MM.1S (cell line): Measurements from ENCODE around the gene SCGB1A1.

Experiments used
- DNase-seq: peaks from one replicate; pipeline ENCODE4 v3.0.0-alpha.2; 2015
- H2AFZ ChIP-seq: fragments of 300-600 bp; sonication (generic); 2 replicates; pipeline ENCODE4 v1.6.0; 2016; ENCODE audit warnings: antibody characterized with exemption, low read length
- H3F3A ChIP-seq: fragments of 300-600 bp; sonication (generic); 2 replicates; pipeline ENCODE4 v1.6.1; 2016; ENCODE audit warnings: mild to moderate bottlenecking, antibody characterized with exemption, low read length, moderate library complexity, mixed read lengths; ENCODE audit not compliant: insufficient read depth
- H3K27ac ChIP-seq: fragments of 300-600 bp; sonication (generic); 2 replicates; pipeline ENCODE4 v1.5.1; 2016; ENCODE audit warnings: mild to moderate bottlenecking, low read length
- H3K27me3 ChIP-seq: fragments of 300-600 bp; sonication (generic); replicated peaks from 2 replicates; pipeline ENCODE4 v1.6.0; 2016; ENCODE audit warnings: low read length; ENCODE audit not compliant: insufficient read depth
- H3K36me3 ChIP-seq: fragments of 300-600 bp; sonication (generic); replicated peaks from 2 replicates; pipeline ENCODE4 v1.6.1; 2016; ENCODE audit warnings: mild to moderate bottlenecking, low read length, mixed read lengths; ENCODE audit not compliant: insufficient read depth
- H3K4me1 ChIP-seq: fragments of 300-600 bp; sonication (generic); 2 replicates; pipeline ENCODE4 v1.6.1; 2016; ENCODE audit warnings: low read length, mixed read lengths
- H3K4me2 ChIP-seq: fragments of 300-600 bp; sonication (generic); 2 replicates; pipeline ENCODE4 v1.6.0; 2016; ENCODE audit warnings: low read depth, low read length
- H3K4me3 ChIP-seq: fragments of 300-600 bp; sonication (generic); 2 replicates; pipeline ENCODE4 v1.5.1; 2016; ENCODE audit warnings: low read length, mixed read lengths
- H3K79me2 ChIP-seq: fragments of 300-600 bp; sonication (generic); 2 replicates; pipeline ENCODE4 v1.6.1; 2016; ENCODE audit warnings: mixed run types, low read length, mixed read lengths
- H3K9ac ChIP-seq: fragments of 300-600 bp; sonication (generic); 2 replicates; pipeline ENCODE4 v1.6.1; 2016; ENCODE audit warnings: low read length, mixed read lengths
- H3K9me2 ChIP-seq: fragments of 300-600 bp; sonication (generic); replicated peaks from 2 replicates; pipeline ENCODE4 v1.6.1; 2016; ENCODE audit warnings: mild to moderate bottlenecking, low read length, mixed read lengths; ENCODE audit not compliant: insufficient read depth
- H3K9me3 ChIP-seq: fragments of 300-600 bp; sonication (generic); replicated peaks from 2 replicates; pipeline ENCODE4 v1.6.1; 2016; ENCODE audit warnings: mild to moderate bottlenecking, low read length, mixed read lengths; ENCODE audit not compliant: insufficient read depth
- H4K20me1 ChIP-seq: fragments of 300-600 bp; sonication (generic); 2 replicates; pipeline ENCODE4 v1.6.1; 2016; ENCODE audit warnings: mild to moderate bottlenecking, low read length, moderate library complexity, mixed read lengths; ENCODE audit not compliant: insufficient read depth
- EZH2 ChIP-seq: fragments of 300-600 bp; sonication (generic); optimal IDR thresholded peaks from 2 replicates; pipeline ENCODE3; 2017; ENCODE audit warnings: low read depth, mild to moderate bottlenecking, antibody characterized with exemption, low read length, mixed read lengths
- EZH2phosphoT487 ChIP-seq: fragments of 300-600 bp; sonication (generic); IDR thresholded peaks from 2 replicates; pipeline ENCODE4 v1.6.1; 2018; ENCODE audit warnings: antibody characterized with exemption, low read length
- TF ChIP-seq, protein P1 (sequence below): fragments of 300-600 bp; sonication (generic); IDR thresholded peaks from 2 replicates; pipeline ENCODE4 v1.5.1; 2016; ENCODE audit warnings: antibody characterized with exemption, low read length, mixed read lengths

The SCGB1A1 gene

DNA sequence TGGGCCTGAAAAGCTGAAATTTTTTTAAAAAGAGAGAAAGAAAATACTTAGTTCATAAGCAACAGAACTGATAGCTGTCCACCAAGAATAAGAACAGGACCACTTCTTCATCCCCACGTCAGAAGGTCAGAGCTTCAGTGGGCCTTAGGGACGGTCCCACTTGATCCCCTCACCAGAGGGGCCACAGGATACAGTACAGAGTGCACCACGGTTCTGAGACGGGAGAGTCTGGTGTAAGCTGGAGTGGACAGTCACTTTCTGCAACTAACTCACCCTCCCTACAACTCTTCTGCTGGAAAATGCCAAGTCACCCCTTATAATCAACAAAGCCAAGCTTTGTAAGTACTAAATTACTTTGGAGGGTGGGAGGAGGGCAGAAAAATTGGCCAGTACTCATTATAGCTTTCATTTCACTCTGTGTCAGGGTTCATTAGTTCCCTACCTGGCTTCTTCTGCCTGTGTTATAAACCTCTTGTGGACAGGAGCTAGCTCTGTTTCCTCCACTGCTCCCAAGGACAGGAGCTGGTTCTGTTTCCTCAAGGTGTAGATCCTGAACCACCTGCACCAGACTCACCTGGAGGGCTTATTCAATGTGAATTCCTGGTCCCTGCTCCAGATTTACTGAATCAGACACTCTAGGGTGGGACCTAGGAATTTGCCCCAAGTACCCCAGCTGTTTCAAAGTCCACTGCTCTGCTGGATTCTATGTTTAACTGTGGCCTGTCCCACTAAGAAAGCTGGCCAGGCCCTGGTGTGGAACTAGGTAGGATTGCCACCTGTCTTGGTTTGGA lies 39.6 kb downstream of the SCGB1A1 start:
- H3K27me3 ChIP-seq: no peaks in the 10 kb centered on the region
- no peaks in the 10 kb centered on the region for H3K79me2 ChIP-seq
- no peak for DNase-seq
- H3K9ac ChIP-seq: no peak overlapping the region
- H3K36me3 ChIP-seq: no peaks in the 10 kb centered on the region
- no peaks in the 10 kb centered on the region for H4K20me1 ChIP-seq
- no peaks in the 10 kb centered on the region for H3K9me3 ChIP-seq
- H2AFZ ChIP-seq: peak overlapping the region; percentile 35; the same call in 1 of the 2 replicates
- TF ChIP-seq EZH2 (no peak), EZH2phosphoT487 (no peak)
- TF ChIP-seq, protein P1, sequence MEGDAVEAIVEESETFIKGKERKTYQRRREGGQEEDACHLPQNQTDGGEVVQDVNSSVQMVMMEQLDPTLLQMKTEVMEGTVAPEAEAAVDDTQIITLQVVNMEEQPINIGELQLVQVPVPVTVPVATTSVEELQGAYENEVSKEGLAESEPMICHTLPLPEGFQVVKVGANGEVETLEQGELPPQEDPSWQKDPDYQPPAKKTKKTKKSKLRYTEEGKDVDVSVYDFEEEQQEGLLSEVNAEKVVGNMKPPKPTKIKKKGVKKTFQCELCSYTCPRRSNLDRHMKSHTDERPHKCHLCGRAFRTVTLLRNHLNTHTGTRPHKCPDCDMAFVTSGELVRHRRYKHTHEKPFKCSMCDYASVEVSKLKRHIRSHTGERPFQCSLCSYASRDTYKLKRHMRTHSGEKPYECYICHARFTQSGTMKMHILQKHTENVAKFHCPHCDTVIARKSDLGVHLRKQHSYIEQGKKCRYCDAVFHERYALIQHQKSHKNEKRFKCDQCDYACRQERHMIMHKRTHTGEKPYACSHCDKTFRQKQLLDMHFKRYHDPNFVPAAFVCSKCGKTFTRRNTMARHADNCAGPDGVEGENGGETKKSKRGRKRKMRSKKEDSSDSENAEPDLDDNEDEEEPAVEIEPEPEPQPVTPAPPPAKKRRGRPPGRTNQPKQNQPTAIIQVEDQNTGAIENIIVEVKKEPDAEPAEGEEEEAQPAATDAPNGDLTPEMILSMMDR: no peak
- H3K4me2 ChIP-seq: no peak overlapping the region
- H3K4me3 ChIP-seq: no peak overlapping the region
- H3K9me2 ChIP-seq: no peaks in the 10 kb centered on the region
- H3K4me1 ChIP-seq: peaks cover 51% of the 10 kb centered on the region
- peaks cover 21% of the 10 kb centered on the region for H3F3A ChIP-seq
- no peak overlapping the region for H3K27ac ChIP-seq

DNA sequence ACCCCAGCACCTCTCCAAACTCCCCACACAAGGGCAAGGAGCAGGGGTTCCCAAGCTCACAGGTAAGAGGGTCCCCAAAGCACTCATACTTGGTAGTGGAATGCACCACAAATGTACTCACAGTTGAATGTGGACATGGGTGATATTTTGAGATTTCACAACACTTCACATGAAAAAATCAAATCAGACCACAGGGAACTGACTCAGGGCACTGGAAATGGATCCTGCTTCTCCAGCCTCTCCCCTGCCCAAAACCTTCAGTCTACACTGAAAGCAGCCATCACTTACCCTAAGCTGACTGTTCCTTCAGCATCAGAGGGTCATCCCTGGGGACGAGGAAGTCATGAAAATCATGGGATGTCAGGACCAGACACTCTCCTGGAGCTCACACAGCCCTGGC lies 40.2 kb downstream of the SCGB1A1 start:
- H4K20me1 ChIP-seq: no peaks in the 10 kb centered on the region
- no peak for TF ChIP-seq EZH2
- TF ChIP-seq, protein P1: no peak
- no peak for TF ChIP-seq EZH2phosphoT487
- no peaks in the 10 kb centered on the region for H3K36me3 ChIP-seq
- H3K27me3 ChIP-seq: no peaks in the 10 kb centered on the region
- DNase-seq: no peak
- no peak overlapping the region for H2AFZ ChIP-seq
- no peaks in the 10 kb centered on the region for H3K79me2 ChIP-seq
- H3K4me1 ChIP-seq: peaks cover 52% of the 10 kb centered on the region
- peaks cover 22% of the 10 kb centered on the region for H3F3A ChIP-seq
- no peaks in the 10 kb centered on the region for H3K9me3 ChIP-seq
- no peaks in the 10 kb centered on the region for H3K9me2 ChIP-seq
- H3K9ac ChIP-seq: no peak overlapping the region
- H3K27ac ChIP-seq: no peak overlapping the region
- no peak overlapping the region for H3K4me2 ChIP-seq
- H3K4me3 ChIP-seq: no peak overlapping the region

DNA sequence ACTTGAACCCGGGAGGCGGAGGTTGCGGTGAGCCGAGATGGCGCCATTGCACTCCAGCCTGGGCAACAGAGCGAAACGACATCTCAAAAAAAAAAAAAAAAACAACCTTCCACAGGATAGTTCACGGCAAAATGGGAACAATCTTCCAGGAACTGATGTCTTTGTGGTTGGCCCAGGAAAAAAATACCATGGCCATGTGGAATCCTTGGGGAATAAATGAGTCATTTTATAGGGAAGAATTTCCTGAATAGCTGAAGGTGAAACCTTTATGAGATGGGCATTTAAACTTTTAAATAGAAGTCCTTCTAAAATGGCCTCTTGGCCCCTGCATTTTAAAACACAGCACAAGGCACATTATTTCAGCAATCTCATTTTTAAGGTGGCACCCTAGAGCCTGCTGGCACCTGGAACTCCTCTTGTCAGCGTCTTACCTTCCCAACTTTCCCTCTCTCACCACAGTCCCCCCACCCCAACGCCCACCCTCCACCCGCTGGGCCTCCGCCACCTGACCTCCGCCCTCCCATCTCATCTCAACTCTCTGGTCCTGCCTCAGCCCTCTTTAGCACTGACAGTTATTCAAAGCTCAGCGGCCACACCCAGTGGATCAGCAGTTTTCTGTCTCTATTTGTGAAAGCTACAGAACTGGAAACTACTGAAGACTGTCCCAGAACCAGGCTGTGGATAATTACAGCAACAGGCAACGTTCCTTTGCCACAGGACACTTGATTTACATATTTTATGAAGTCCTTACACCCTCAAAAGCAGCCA lies 43.1 kb downstream of the SCGB1A1 start:
- peaks cover 52% of the 10 kb centered on the region for H3K4me1 ChIP-seq
- TF ChIP-seq EZH2 (no peak), EZH2phosphoT487 (no peak)
- TF ChIP-seq, protein P1: no peak
- peaks cover 22% of the 10 kb centered on the region for H3F3A ChIP-seq

More for the DNA sequence above, 43.1 kb downstream of the SCGB1A1 start:
- Histone ChIP-seq H2AFZ (peak overlapping the region; percentile 16), H3K36me3 (no peaks in the 10 kb centered on the region), H3K9me2 (no peaks in the 10 kb centered on the region), H4K20me1 (no peaks in the 10 kb centered on the region), H3K9ac (peak overlapping the region; percentile 53), H3K79me2 (no peaks in the 10 kb centered on the region), H3K27ac (peak overlapping the region; percentile 89), H3K4me3 (peak overlapping the region; percentile 26), H3K27me3 (no peaks in the 10 kb centered on the region), H3K4me2 (peak overlapping the region; percentile 50), H3K9me3 (no peaks in the 10 kb centered on the region)
- DNase-seq: peak; percentile 91
